ENCODE data around the gene SLC11A2. TPM values are rescaled to one million over a fixed set of nuclear protein-coding genes. Genes with fewer than 3 reads are reported as not detected.

Gene SLC11A2
- total and polyA plus RNA-seq, 2 of the 13 experiments (the other 11 are each of a cell fraction or from before 2014, with no cell fraction given) = 71.7 to 77.0 TPM

DNA sequence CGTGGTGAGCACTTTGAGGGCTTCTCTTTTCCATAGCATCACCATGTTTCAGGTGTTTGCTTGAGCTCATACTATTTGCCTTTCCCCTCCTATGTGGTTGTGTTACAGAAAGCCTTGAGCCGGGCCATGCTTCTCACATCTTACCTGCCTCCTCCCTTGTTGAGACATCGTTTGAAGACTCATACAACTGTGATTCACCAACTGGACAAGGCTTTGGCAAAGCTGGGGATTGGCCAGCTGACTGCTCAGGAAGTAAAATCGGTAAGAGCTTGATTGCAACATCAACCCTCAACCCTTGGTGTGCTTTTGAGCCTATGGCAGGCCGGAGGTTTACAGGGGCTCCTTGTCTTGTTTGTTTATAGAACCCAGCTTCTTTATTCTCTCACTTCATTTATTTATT lies 30.1 kb upstream of the SLC11A2 start:
- no peaks in the 10 kb centered on the region for H3K27me3 ChIP-seq (ENCODE audit: control insufficient read depth in 1 of 2, insufficient read depth in 2 of 2, low read length in 2 of 2)
- intact Hi-C loops (cut with micrococcal nuclease; ENCODE audit: unreplicated experiment) = no loop called here
- H3K4me2 ChIP-seq (ENCODE audit: low read depth, low read length) = no peak overlapping the region
- POLR2A ChIA-PET = interaction anchor here (1.9 kb wide), 1 partner anchor 30 kb away, joined by 6 read pairs; the partner anchor contains the start of gene SLC11A2
- no peaks in the 10 kb centered on the region for H3K79me2 ChIP-seq (ENCODE audit: insufficient read depth, low read length)
- CTCF ChIA-PET (ENCODE audit: low intra/inter-chr PET ratio, low total read pairs) = no interaction called here
- H3K4me1 ChIP-seq (ENCODE audit: insufficient read depth, low read length) = no peaks in the 10 kb centered on the region
- no peak for DNase-seq (ENCODE audit: low spot score)
- H3K36me3 ChIP-seq (replicated peaks in 1 of 2; ENCODE audit: control insufficient read depth in 1 of 2, insufficient read depth in 2 of 2, low read length in 2 of 2) = peaks cover 19 to 62% of the 10 kb centered on the region in 2 experiments
- ATAC-seq = no peak
- TF ChIP-seq, protein P1, sequence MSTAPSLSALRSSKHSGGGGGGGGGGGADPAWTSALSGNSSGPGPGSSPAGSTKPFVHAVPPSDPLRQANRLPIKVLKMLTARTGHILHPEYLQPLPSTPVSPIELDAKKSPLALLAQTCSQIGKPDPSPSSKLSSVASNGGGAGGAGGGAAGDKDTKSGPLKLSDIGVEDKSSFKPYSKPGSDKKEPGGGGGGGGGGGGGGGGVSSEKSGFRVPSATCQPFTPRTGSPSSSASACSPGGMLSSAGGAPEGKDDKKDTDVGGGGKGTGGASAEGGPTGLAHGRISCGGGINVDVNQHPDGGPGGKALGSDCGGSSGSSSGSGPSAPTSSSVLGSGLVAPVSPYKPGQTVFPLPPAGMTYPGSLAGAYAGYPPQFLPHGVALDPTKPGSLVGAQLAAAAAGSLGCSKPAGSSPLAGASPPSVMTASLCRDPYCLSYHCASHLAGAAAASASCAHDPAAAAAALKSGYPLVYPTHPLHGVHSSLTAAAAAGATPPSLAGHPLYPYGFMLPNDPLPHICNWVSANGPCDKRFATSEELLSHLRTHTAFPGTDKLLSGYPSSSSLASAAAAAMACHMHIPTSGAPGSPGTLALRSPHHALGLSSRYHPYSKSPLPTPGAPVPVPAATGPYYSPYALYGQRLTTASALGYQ (CRISPR knock-in tag; IDR thresholded peaks at IDR 0.05) = no peak
- TF ChIP-seq HOXA7 (CRISPR knock-in tag; IDR thresholded peaks at IDR 0.05) = no peak
- 0 out of 2 replicates have a peak, but pooled peaks have one; percentile 45 for TF ChIP-seq CEBPB (IDR thresholded peaks at IDR 0.05; ENCODE audit: borderline replicate concordance, low read depth, low read length)
- H3K9ac ChIP-seq (ENCODE audit: insufficient read depth, low read depth, low read length) = no peak overlapping the region
- no peak overlapping the region for H2AFZ ChIP-seq (ENCODE audit: low read length)
- no peaks in the 10 kb centered on the region for H4K20me1 ChIP-seq (ENCODE audit: insufficient read depth, low read length)
- no peaks in the 10 kb centered on the region for H3K9me3 ChIP-seq (ENCODE audit: low read length)
- H3K27ac ChIP-seq (ENCODE audit: extremely low read length, insufficient read depth, low read length) = no peak overlapping the region
- BruUV-seq (replicated peaks) = no TSS peak
- no peak for FAIRE-seq
- WGBS (ENCODE audit: low lambda C conversion rate) = 81% methylated on average over 5 of the region's 5 CpGs
- H3K4me3 ChIP-seq (replicated peaks in 1 of 3; ENCODE audit: insufficient read depth in 1 of 3, low read depth in 2 of 3, low read length in 3 of 3) = no peak overlapping the region
- in situ Hi-C loops (cut with HindIII; ENCODE audit: extremely low pct_ligation_motif_present, low pct_unique_long_range_greater_than_20kb) = no loop called here

DNA sequence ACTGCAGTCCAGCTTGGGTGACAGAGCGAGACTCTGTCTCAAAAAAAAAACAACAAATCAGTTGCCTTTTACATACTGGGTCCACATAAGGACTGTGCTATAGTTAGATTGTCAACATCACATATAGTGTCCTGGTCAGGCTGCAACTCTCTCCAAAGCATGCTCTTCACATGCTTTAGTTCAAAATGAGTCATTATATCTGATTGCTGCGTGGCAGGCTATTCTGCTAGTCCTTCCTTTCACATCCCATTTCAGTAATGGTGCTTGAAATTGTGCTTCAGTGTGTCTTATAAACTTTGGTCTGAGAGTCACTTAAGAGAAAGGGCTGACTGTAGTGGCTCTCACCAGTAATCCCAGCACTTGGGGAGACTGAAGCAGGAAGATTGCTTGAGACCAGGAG lies 28.9 kb upstream of the SLC11A2 start:
- in situ Hi-C loops (cut with HindIII; ENCODE audit: extremely low pct_ligation_motif_present, low pct_unique_long_range_greater_than_20kb) = no loop called here
- no peaks in the 10 kb centered on the region for H3K27me3 ChIP-seq (ENCODE audit: control insufficient read depth in 1 of 2, insufficient read depth in 2 of 2, low read length in 2 of 2)
- ATAC-seq (no peak), FAIRE-seq (no peak), DNase-seq (ENCODE audit: low spot score) (no peak)
- no peak overlapping the region for H3K4me3 ChIP-seq (replicated peaks in 1 of 3; ENCODE audit: insufficient read depth in 1 of 3, low read depth in 2 of 3, low read length in 3 of 3)
- H4K20me1 ChIP-seq (ENCODE audit: insufficient read depth, low read length) = no peaks in the 10 kb centered on the region
- no TSS peak for BruUV-seq (replicated peaks)
- no peaks in the 10 kb centered on the region for H3K9me3 ChIP-seq (ENCODE audit: low read length)
- TF ChIP-seq ZNF747 (CRISPR knock-in tag; IDR thresholded peaks at IDR 0.05; ENCODE audit: borderline replicate concordance) (no peak), TAF1 (CRISPR knock-in tag; IDR thresholded peaks at IDR 0.05) (no peak), PHB2 (IDR thresholded peaks at IDR 0.05; ENCODE audit: partially characterized antibody) (no peak), ZNF430 (CRISPR knock-in tag; IDR thresholded peaks at IDR 0.05) (no peak), SMAD3 (CRISPR knock-in tag; IDR thresholded peaks at IDR 0.05) (no peak), PHF5A (CRISPR knock-in tag; IDR thresholded peaks at IDR 0.05; ENCODE audit: low read depth, unreplicated experiment) (no peak)
- TF ChIP-seq, protein P2, sequence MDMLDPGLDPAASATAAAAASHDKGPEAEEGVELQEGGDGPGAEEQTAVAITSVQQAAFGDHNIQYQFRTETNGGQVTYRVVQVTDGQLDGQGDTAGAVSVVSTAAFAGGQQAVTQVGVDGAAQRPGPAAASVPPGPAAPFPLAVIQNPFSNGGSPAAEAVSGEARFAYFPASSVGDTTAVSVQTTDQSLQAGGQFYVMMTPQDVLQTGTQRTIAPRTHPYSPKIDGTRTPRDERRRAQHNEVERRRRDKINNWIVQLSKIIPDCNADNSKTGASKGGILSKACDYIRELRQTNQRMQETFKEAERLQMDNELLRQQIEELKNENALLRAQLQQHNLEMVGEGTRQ (IDR thresholded peaks at IDR 0.05; ENCODE audit: low read depth, low read length) = no peak
- TF ChIP-seq, protein P2 (CRISPR knock-in tag; IDR thresholded peaks at IDR 0.05; ENCODE audit: borderline replicate concordance) = no peak
- H3K4me1 ChIP-seq (ENCODE audit: insufficient read depth, low read length) = peaks cover 4% of the 10 kb centered on the region
- ChIA-PET POLR2A (interaction anchor here (0.6 kb wide), 1 partner anchor 71 kb away, joined by 3 read pairs; no protein-coding TSS in a partner anchor), CTCF (ENCODE audit: low intra/inter-chr PET ratio, low total read pairs) (no interaction called here)
- H2AFZ ChIP-seq (ENCODE audit: low read length) = no peak overlapping the region
- no peak overlapping the region for H3K9ac ChIP-seq (ENCODE audit: insufficient read depth, low read depth, low read length)
- intact Hi-C loops (cut with micrococcal nuclease; ENCODE audit: unreplicated experiment) = no loop called here
- H3K27ac ChIP-seq (ENCODE audit: extremely low read length, insufficient read depth, low read length) = no peak overlapping the region
- WGBS (ENCODE audit: low lambda C conversion rate) = 100% methylated on average over 2 of the region's 2 CpGs
- H3K4me2 ChIP-seq (ENCODE audit: low read depth, low read length) = no peak overlapping the region
- H3K36me3 ChIP-seq (replicated peaks in 1 of 2; ENCODE audit: control insufficient read depth in 1 of 2, insufficient read depth in 2 of 2, low read length in 2 of 2) = peaks cover 19 to 58% of the 10 kb centered on the region in 2 experiments
- H3K79me2 ChIP-seq (ENCODE audit: insufficient read depth, low read length) = no peaks in the 10 kb centered on the region

All from HepG2 (cell line).